Dedifferentiated amniotic fluid mesenchymal stem cell (primary cell): ENCODE results near the gene CTU1.

Source experiments
- DNase-seq: peaks from one replicate; pipeline ENCODE4 v3.0.0-alpha.2; 2016; ENCODE audit errors: extremely low spot score

CTU1 gene

DNA sequence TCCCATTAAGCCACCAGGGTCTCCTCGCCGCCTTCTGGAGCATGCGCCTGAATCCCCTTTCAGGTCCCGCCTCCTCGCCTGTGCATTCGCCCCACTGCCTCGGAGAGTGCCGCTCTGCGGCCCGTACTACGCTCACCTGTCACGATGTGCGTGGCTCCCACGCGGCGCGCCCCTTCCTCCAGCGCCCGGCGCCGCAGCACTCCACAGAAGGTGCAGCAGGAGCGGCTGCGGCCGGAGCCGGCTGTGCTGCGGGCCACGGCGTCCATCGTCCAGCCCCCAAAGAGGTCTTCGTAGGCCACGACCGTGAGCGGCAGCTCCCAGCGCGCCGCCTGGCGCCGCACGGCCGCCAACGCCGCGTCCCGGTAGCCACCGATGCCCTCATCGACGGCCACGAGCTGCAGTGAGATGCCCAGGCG is 4.3 kb downstream of the CTU1 start:
- no peak for DNase-seq

DNA sequence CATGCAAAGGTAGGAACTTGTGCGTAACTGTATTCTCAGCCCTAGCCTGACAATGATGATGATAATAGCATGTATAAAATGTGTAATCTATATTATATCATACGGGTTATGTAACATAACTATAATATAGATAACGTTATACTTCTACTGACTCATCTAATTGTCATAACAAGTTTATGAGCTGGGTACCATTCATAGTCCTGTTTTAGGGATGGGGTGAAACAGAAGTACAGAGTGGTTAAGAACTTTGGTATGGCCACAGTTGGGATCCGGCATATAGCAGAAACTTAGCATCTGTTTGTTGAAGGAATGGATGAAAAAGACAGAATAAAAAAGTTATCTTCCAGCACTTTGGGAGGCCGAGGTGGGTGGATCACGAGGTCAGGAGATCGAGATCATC is 5.2 kb downstream of the CTU1 start:
- DNase-seq: no peak

DNA sequence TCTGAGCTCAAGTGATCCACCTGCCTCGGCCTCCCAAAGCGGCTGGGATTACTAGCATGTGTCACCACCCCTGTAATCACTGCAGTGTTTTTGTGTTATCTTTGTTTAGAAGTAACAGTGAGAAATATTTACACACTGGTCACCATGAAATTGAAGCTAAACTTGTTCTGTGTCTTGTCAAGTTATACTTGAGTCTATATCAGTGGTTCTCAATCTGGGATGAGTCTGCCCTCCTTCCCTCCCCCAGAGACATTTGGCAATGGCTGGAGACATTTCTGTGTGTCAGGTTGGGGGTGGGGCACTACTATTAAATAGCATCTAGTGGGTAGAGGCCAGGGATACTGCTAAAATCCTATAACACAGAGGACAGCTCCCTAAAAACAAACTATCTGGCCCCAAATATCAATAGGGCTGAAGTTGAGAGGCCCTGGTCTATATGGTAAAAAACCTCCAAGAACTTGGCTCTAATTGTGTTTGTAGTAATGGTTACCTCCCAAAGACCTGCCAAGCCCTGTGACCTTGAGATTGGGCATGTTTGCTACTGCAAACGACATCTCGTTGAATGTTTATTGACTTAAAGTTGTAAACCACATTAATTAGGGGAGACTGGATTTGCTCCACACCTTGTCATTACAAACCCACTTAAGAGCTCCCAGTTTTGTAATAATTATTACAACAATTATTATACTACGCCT is 6.9 kb downstream of the CTU1 start:
- DNase-seq: no peak

DNA sequence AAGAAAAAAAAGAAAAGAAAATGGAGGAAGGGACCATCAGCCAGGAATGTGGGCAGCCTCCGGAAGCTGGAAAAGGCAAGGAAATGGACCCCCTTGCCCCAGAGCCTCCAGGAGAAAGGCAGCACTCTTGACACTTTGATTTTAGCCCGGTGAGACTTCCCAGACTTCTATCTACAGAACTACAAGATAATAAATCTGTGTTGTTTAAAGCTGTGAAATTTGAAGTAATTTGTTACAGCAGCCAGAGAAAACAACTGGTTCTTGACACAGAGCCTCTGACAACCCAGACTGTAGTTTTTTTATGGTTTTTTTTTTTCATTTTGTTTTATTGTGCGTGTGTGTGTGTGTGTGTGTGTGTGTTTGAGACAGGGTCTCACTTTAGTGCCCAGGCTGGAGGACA is 7.6 kb downstream of the CTU1 start:
- no peak for DNase-seq

DNA sequence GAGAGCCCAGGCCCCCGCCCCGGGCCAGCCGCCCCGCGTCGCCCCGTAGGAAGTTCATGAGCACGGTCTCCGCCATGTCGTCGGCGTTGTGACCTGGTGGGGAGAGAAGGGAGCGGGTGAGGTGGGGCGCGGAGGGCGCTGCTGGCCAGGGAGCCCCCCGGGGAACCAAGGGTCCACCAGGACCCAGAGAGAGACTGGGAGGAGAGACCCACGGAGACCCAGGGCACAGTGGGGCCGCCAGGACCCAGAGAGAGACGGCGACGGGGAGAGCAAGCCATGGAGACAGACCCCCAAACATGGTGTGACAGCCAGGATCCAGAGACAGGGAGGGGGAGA is 9.2 kb downstream of the CTU1 start:
- no peak for DNase-seq

DNA sequence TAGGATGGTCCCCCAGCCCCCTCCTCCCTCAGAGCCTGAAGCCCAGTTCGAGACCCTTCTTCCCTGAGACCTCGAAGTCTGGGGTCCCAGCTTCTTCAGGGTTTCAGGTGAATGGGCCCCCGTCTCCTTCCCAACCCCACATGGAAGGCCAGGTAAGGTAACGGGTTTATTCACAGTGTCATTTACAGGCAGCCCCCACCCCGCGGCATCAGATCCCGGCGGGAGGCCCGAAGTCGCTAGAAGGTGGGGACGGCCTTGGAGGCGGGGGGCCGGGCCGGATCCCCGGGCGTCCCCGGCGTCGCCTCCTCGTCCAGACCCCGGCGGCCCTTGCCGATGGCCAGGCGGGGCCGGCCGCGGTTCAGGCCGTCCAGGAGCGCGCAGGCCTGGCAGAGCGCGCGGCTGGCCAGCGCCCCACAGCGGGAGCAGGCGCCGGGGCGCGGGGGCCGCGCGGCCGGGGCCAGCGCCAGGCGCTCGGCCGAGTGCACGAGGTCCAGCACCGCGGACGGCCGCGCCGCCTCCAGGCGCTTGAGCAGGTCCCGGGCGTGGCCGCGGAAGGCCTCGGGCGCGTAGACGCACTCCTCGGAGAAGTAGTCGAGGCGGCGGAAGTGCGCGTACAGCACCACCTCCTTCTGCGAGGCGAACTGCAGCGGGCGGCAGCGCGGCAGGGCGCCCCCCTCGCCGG is 9.7 kb downstream of the CTU1 start:
- no peak for DNase-seq

DNA sequence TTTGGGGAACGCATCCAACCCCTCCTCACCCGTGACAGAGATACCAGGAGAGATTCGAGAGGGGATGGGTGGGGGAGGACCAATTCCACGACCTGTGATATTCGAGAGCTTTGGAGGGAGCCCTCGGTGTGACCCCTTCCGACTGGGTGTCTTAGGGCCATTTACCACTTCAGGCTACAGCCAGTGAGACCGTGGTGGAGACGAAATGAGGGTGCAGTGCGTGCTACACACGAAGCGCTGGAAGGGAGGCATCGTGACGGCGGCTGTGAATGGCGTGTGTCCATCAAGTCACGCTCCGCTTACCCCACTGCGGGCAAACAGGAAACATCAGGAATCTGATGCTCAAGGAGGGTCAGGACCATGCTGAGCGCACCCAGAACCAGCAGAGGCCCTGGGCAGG is 10.4 kb downstream of the CTU1 start:
- DNase-seq: no peak

DNA sequence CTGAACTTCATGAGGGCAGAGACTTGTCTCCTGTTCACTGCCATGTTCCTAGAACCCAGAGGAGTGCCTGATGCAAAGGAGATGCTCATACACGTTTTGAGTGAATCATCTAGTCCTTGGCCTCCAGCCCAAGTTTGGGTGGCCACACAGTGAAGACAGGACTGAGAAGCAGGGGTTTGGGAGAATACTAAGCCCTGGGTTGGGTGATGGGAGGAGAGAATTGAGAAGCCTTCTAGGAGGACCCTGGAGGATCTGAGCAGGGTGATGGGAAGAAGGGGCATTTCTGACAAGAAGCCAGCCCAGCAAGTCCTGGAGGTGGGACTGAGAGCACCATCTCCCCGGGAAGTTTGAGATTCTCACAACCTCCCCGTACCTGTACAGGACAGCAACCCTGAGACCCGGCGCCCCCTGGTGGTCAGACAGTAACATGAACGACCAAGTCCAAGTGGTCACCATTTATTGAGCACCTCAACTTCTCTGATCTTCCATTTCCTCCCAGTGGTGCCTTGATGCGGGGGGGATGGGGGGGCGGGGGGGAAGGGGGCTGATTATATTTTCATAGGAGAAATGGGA is 11.0 kb downstream of the CTU1 start:
- DNase-seq: no peak

DNA sequence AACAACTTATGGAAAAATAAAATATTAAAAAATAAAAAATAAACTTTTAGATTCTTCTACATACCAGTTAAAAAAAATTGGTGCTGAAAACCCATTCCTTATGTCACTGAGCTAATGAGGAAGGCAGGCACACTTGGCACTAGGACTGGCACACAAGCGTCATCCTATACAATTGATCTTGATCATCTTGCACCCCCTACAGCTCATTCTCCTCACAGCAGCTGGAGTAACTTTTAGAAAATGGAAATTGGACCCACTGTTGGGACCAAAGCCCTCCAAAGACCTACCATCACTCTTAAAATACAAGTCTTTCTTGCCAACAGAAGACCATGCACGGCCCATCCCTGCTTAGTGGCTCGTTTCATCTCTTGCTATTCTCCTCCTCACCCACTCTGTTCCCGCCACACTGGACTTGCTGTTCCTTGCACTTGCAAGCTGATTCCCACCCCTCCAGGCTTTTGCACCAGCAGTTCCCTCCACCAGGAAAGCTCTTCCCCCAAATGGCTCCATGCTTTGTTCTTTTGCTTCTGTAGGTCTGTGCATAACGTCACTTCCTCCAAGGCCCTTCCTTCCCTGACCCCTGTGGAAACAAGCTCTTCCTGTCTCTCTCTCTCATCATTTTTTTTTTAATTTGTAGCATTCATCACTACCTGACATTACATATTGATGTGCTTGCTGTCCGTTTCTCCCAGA is 11.6 kb downstream of the CTU1 start:
- no peak for DNase-seq

DNA sequence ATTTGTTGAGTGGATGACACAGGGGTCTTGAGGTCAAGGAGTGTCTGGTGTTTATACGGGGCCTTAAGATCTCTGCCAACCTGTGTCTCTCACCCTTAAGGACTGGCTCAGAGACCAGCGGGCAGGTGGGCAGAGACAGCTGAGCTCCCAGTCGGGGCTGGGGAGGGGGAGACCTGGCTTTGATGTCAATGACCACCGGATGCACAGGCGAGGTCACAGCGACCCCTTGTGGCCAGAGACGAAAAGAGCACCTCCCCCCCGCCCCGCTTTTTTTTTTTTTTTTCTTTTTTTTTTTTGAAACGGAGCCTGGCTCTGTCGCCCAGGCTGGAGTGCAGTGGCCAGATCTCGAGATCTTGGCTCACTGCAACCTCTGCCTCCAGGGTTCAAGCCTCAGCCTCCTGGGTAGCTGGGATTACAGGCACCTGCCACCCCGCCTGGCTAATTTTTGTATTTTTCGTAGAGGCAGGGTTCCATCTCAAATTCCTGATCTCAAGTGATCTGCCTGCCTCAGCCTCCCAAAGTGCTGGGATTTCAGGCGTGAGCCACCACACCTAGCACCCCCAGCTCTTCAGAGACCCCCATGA is 13.4 kb downstream of the CTU1 start:
- DNase-seq: no peak

DNA sequence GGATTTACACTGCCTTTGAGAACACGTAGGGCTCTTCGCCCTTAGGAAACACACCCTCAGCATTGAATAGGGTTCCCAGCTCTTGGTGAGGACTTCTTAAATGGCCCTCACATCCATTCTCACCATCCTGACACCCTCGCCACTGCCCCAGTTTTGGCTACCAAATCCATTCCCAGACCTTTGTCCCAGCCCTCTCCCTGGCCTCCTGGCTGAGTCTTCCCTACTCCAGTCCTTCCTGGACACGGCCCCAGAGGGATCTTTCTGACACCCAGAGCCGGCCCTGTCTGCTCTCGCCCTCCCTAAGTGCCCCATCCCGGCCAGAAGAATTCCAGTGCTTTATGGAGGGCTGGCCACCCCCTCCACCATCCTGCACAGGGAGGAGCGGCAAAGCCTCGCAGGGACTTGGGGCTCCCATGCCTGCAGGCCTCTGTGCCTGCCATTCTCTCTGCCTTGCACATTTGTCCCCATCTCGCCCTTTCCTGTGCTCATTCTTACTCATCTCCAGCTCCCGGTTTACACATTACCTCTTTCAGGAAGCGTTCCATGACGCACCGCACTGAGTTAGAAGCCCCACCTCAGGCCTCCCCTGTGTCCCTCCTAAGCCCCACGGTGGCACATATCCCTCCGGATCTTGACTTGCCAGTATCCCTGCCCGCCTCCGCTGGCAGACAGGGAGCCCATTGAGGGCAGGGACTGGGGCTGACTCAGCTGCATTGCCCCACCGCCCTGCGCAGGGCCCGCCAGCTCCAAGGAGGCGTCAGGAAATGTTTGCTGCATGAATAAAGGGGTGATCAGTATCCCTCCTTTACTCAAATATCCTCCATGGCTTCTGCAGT is 14.5 kb downstream of the CTU1 start:
- DNase-seq: no peak

DNA sequence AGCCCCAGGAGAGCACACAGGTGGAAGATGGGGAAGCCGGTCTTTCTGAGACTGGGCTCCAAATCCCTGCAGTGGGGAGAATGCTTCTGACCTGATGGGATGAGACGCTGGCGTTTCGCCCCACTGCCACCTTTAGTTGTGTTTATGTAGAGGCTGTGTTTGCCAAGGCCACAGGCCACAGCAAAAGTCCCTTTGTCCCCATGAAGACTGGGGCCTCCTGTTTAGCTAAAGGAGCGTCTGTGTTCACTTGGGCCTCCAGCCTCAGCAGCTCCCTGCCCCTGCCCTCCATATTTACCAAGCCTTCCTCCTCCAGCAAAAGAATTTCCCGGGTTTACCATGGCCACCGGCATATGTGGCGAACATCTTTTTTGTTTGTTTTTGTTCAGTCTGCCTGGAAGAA is 15.1 kb downstream of the CTU1 start:
- DNase-seq: no peak

DNA sequence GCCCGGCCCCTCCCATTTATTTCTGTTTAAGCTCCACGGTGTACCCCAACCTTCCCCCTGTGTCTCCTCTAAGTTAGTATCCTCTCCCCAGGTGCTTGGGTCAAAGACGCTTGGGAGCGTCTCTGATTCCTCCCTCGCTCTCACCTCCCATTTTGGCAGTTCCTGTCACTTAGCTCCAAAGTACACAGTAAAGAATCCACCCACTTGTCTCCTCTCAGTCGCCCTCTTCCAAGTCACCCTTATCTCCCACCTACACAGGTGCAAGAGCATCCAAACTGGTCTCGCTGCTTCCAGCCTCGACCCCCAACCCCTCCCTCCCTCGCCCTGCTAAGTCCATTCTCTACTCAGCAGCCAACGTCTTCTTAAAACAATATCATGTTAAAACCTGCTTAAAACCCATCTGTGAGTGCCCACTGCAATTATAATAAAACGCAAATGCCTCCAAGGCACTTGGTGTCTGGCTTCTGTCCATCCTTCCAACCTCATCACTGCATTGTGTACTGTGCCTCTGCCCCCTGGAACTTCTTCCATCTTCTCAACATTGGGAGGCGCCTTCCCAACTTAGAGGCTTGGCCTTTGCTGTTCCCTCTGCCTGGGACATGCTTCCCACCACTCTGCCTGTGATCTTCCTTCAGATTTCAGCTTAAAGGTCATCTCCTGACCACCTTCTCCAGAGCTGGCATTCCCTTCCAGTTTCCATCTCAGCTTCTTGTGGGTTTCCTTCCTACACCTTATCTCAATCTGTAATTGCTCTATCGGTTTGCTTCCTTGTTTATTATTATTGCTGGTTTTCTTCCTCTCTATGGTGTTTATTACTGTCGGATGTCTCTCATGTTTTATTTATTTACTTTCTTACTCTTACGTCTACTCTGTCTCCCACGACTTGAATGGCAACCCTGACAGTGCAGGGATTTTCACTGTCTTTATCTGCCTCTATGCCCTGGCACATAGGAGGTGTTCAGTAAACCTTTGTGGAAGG is 16.0 kb downstream of the CTU1 start:
- no peak for DNase-seq

DNA sequence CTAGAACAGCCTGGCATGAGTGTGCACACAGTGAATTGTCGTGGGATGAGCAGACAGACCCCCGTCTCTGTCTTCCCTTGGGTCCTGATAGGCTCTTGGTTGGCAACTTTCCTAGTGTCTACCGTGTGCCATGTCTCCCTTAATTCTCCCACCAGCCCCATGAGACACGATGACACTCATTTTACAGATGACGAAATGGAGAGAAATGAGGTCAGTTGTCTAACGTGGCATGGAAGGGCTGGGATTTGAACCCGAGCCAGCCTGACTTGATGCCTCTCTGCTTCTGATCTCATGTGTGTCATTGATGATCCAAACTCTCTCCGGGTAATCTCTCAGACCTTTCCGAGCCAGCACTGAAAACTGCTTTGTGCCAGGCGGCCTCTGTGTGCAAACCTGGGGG is 17.1 kb downstream of the CTU1 start:
- no peak for DNase-seq

DNA sequence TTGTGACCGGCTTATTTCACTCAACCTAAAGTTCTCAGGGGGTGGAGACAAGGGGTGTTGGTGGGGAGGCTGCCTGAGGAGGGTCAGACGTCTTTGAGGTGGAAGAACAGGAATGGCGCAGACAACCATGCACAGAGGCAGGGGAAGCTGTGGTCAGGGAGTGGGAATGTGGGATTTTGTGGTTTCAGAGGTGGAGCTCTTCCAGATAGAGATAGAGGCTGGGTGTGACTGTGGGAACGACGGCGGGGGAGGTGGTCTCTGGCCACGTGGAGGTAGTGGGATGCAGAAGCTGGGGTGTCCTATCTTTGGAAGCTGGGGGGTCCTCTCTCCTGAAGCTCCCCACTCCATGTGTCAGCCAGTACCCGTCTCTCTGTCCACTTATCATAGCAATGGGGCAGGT is 17.7 kb downstream of the CTU1 start:
- DNase-seq: no peak

DNA sequence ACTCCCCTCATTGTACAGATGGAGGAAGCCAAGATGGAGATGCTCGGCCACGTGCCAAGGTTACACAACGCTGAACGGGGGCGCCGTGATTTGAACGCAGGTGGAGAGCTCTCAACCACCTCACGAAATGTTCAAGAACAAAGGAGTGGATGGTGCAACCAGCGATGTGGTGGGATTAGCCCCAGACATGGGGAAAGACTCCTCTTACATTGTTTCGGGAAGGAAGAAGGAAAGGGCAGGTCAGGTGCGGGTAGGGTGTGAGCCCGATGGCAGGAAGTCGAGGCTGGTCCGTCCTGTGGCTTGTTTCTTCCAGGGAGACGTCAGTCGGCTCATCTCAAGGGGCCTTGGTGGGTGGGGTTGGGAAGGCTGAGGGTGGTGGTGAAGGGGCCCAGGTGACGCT is 18.4 kb downstream of the CTU1 start:
- DNase-seq: no peak

DNA sequence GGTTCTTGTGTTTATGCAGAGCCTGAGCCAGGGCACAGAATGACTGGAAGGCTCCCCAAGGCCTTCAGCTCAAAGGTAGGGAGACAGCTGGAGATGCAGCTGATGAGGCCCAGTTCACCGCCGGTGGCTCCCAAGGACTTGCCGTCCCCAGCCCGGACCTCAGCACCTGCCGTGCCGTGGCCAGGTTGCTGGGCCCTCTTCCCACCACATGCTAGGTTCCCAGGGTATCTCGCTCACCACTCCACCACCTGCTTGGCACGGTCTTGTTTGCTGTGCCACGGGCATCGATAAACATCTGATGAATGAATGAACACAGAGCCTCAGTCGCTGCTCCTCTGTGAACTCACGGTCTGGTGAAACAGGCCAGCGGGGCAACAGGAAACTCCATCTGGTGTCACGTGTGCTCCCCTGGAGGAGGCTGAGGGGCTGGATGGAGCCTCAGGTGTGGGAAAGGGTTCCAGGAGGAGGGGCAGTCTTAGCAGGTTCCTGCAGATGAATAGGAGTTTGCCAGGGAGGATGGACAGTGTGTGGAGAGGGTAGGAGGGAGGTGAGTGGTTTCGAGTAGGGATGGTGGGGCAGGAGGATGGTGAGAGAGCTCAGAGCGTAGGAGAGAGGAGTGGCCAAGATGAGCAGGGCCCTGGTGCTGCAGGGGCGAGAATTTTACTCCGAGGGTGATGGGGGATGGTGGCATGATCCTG is 21.9 kb downstream of the CTU1 start:
- DNase-seq: no peak

DNA sequence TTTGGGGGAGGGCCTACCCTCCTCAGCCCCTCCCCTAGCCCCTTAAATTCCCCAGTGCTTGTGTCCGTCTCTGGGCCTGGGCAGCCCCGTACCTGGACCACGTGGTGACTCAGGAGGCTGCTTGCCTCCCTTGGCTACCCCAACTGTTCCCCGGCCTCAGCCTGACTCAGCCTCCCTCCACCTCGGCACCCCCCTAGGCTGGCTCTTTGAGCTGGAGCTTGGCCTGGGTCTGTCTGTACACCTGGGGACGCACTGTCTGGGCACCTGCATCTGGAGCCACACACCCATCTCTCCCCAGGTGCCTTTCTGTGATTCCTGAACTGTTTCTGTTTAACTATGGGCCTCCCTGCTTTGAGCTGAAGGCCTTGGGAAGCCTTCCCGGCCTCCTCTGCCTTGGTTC is 23.7 kb downstream of the CTU1 start:
- no peak for DNase-seq

DNA sequence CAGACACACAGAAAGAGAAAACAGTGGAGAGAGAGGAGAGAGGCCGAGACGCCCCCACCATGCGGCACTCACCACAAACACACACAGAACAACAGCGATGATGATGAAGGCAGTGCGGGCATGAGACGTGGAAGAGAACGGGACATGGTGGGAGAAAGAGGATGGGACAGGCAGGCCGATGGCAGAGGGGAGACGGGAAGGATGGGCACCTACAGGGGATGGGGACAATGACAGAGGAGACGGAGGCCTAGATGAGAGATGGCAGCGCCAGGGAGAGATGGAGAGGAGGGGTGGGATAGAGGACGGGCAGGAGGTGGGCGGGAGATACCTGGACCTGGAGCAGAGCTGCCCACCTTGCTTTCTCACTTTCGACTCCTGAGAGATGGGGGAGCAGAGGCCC is 24.4 kb downstream of the CTU1 start:
- no peak for DNase-seq

DNA sequence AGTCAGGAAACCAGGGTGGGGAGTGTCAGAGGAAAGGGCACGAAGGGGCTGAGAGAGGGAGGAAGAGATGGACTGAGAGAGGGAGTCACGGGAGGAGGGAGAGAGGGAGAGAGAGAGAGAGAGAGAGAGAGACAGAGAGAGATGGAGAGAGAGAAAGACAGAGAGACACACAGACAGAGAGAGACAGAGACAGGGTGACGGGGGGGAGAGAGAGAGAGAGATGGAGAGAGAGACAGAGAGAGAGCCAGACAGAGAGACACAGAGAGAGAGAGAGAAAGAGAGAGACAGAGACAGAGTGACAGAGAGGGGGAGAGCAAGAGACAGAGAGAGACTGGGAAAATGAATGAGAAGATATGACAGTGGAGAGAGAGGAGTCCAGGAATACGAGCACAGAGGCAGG is 25.0 kb downstream of the CTU1 start:
- no peak for DNase-seq
